GM12872 (cell line): Measurements from ENCODE around the gene NPRL2.

Experiments used
- CTCF ChIP-seq: IDR thresholded peaks from 3 replicates; pipeline ENCODE4 v1.5.1; 2011; ENCODE audit warnings: low read depth, mild to moderate bottlenecking, low read length, moderate library complexity; ENCODE audit not compliant: insufficient read depth

Gene NPRL2

GRCh38 chr3:50358911-50359759 lies 8.6 kb upstream of the NPRL2 start, which contains the start of gene TMEM115:
TMEM115 (minus strand) TSS chr3:50359521; CDS start chr3:50359063, 458 bp downstream.
- no peak for TF ChIP-seq CTCF

DNA sequence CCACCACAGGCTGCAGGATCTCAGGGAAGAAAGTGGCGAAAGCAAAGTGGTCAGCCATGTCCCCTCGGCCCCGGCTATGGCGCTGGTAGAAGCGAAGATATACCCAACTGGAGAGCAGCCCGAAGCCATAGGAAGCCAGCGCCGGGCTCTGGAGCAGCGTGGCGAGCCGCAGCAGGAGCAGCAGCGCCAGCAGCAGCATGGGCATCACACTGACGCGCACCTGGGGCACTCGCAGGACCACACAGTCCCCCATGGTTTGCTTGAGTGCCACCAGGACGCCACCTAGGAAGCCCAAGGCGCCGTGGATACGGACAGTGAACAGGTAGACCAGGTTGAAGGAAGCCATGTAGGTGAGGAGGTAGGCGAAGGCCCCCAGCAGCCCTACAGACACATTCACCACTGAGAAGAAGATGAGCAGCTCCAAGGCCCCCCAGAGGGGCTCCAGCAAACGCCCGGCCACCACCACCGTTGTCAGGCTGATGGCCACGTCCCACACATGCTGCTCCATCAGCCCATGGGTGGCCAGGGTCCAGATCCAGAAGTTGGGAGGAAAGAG lies 7.9 kb upstream of the NPRL2 start:
- no peak for TF ChIP-seq CTCF

DNA sequence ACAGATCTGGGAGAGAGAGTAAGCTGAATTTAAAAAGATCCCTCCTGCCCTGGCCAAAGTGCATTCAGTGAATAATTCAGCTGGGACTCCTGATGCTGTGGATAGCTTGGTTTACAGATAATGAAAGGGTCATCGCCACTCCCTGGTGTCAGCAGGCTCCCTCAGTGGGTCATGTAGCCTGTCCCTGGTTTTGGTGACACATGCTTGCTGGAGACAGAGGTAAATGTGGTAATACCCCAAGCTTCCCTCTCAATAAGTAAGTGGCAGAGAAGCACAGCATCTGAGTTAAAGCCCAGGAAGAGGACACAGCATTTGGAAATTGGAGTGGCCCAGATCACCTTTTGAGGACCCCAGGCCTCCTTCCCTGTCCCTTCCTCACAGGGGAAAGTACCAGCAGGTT lies 6.9 kb upstream of the NPRL2 start:
- no peak for TF ChIP-seq CTCF

DNA sequence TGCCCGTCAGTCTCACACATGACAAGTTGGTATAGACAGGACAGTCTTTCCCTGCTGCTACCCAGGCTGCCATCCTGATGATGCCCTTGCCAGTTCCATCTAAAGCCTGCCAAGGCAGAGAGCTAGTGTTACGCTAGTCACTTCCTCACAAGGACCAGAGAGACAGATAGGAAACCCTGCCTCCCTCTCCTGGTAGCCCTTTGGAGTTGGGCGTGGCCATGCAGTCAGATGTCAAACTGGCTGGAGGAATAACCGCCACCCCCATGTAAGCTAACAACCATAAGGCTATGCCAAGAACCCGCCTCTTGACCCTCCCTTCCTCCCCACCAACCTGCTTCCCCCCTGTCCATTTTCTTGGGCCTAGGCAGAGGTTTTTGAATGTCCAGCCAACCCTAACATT lies 6.0 kb upstream of the NPRL2 start:
- TF ChIP-seq CTCF, result no peak

DNA sequence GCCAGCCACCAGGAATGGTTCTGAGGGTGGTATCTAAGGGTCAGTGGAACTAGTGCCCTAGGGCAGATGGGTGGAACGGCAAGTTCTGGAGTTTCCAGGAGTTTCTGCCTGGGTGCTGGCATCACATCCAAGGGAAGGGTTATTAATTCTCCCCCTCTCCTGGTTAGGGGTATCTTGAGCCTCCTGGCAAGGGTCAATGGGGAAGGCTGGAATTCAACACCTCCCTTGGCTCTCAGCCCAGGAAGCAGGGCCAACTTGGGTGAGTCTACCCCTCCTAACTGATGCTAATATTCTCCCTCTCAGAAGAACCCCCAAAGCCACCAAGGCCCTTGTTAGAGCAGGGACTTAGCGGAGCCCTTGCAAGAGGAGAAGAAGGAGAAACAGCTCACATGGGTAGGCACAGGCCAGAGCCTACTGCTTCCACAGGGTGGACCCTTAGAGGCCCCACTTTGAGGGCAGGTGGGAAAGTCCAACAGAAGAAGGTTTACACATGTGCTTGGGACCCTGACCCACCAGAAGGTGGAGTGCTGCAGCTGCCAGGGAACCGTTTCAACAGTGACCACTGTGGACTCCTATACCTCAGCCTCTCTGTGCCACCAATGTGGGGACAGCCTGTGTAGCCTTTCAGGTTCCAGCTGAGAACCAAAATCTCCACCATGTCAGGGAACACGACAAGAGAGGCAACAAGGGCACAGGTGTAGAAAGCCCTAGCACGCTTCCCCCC lies 5.4 kb upstream of the NPRL2 start:
- no peak for TF ChIP-seq CTCF

GRCh38 chr3:50354850-50355249 lies 4.3 kb upstream of the NPRL2 start:
- no peak for TF ChIP-seq CTCF

GRCh38 chr3:50354186-50354764 lies 3.7 kb upstream of the NPRL2 start:
- TF ChIP-seq CTCF, result no peak
